Panc1 (cell line): ENCODE measurements around the gene LMNB1.
"Not testable (repeated sequence)": the region's sequence is repeated elsewhere in the genome, so short reads cannot be mapped to it uniquely, and the experiment has no call there.

ENCODE experiments used
- CTCF ChIP-seq: fragments of 450-650 bp; IDR thresholded peaks from 2 replicates; pipeline ENCODE4 v1.5.1; 2017; ENCODE audit warnings: mild to moderate bottlenecking
- POLR2AphosphoS5 ChIP-seq: IDR thresholded peaks from 2 replicates; pipeline ENCODE4 v1.6.1; 2012; ENCODE audit warnings: mild to moderate bottlenecking, low read depth, low read length, moderate library complexity
- REST ChIP-seq, 2 experiments: IDR thresholded peaks; 2 replicates each; pipeline ENCODE4 v1.6.1; 2011 to 2012; ENCODE audit warnings: low read depth in 2 of 2, control low read depth in 1 of 2, low read length in 1 of 2, mild to moderate bottlenecking in 1 of 2, moderate library complexity in 1 of 2; ENCODE audit not compliant: insufficient read depth in 1 of 2
- TCF7L2 ChIP-seq: IDR thresholded peaks from 2 replicates; pipeline ENCODE4 v1.6.1; 2011; ENCODE audit warnings: mild to moderate bottlenecking, low read depth, low read length, inconsistent platforms

- TF ChIP-seq CTCF; POLR2AphosphoS5; REST (IDR thresholded peaks at IDR 0.05; ENCODE audit: insufficient read depth in 1 of 2, low read depth in 2 of 2, low read length in 1 of 2); TCF7L2: not testable (repeated sequence)
These were observed 42.4 kb upstream of the LMNB1 start for GRCh38 chr5:126734573-126734972.
